ENCODE data around the gene C3. TPM values are rescaled to one million over a fixed set of nuclear protein-coding genes. Genes with fewer than 3 reads are reported as not detected.
"Not testable (repeated sequence)": the region's sequence is repeated elsewhere in the genome, so short reads cannot be mapped to it uniquely, and the experiment has no call there.

Gene C3
- total RNA-seq, 1 donor from 2014 or later = 486 TPM

DNA sequence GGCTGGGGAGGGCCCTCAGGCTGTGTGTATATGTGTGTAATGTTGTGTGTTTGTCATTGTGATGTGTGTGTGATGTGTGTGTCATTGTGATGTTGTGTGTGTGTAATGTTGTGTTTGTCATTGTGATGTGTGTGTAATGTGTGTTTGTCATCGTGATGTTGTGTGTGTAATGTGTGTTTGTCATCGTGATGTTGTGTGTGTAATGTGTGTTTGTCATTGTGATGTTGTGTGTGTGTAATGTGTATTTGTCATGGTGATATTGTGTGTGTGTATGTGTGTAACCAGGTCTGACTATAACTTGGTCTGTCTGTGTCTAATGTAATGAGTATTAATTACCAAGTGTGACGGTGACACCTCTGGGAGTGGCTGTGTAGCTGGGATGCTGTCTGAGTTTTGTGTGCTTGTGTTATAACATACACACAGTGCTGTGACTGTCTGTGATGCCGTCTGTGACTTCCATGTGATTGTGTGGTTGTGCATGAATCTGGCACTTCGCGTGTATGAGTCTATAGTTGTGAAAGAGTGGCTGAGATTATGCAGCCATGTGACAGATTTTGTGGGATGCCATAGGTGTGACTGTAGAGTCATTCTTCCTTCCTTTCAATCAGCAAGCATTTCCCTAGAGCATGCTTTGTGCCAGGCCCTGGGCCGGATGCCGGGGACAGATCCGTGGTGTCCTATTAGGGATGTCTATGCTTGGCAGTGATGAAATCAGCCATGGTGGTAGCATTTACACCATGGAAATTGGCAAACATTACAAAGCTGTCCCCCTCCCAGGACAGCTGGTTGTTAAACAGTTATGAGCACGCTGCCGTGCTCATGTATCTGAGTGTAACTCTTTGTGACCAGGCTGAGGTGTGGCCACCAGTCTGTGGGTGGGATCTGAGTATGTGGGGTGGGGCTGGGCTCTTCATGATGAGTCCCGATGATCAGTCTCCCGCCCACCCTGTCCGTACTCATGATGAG is 56.9 kb downstream of the C3 start:
- DNase-seq (ENCODE audit: low spot score) = no peak

DNA sequence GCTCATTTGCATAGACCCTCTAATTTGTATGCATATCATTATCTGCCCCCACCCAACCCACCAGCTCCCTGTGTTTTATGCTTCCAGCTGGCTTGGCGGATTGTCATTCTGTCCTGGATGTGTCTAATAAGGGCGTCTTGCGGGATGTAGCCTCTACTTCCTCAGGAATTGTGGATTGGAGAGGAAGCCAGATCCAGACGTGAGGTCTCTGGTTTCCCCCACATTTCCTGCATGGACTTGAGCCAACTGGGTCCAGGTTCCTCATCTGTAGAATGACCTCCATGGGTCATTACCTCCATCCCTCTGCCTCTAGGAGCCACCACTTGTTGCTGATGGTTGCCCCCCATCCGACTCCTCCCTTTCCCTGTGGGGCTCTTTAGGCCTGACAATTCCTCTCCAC is 57.7 kb downstream of the C3 start:
- no peak for DNase-seq (ENCODE audit: low spot score)

DNA sequence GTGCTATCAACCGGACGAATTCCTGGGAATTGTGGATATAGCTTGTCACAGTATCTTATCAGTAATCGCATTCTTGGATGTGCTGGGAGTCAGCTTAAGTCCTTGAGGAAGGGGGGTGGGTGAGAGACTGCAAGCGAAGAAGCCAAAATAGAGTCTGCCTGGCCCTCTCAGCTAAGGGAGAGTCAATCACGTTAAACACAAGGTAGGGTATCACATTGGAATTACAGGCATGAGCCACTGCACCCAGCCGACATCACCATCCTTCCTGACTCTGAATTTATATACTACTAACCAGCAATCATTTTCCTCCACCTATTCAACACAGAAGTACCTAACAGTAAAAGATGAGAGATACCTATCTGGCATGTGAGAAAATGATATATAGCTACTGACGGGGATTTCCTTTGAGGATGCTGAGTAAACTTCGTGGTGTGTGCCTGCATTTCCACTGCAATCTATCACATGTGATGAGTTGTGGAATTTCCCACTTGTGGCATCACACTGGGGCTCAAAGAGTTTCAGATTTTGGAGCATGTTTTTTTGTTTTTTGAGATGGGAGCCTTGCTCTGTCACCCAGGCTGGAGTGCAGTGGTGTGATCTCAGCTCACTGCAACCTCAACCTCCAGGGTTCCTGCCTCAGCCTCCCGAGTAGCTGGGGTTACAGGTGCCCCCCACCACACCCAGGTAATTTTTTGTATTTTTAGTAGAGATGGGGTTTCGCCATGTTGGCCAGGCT is 58.8 kb downstream of the C3 start:
- DNase-seq (ENCODE audit: low spot score) = not testable (repeated sequence)

DNA sequence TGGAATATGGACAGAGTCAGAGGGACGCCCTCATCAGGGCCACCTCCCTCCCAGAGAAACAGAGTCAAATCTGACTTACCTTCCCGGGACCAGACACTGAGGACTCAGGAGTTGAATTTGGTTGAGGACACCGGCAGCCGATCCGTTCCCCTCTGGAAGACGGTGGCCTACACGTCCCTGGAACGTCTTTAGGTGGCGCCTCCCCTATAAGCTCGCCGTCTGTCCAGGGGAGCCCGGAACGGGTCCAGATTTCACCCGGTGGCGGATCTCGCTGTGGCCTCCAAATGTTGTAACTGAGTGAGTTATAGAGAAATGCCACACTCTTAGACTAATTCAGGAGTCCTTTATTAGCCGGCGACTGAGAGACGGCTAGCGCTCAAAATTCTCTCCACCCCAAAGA is 59.5 kb downstream of the C3 start:
- no peak for DNase-seq (ENCODE audit: low spot score)

DNA sequence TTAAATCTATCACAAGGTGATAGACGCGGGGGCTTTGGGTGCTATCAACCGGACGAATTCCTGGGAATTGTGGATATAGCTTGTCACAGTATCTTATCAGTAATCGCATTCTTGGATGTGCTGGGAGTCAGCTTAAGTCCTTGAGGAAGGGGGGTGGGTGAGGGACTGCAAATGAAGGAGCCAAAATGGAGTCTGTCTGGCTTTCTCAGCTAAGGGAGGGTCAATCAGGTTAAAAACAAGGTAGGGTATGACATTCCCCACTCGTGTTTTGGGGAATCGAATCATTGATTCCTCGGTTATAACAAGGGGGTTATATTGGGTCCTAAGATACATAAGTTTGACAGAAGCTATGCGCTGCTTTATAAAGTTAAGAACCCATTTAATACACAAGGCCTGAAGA is 64.1 kb downstream of the C3 start:
- DNase-seq (ENCODE audit: low spot score) = not testable (repeated sequence)

DNA sequence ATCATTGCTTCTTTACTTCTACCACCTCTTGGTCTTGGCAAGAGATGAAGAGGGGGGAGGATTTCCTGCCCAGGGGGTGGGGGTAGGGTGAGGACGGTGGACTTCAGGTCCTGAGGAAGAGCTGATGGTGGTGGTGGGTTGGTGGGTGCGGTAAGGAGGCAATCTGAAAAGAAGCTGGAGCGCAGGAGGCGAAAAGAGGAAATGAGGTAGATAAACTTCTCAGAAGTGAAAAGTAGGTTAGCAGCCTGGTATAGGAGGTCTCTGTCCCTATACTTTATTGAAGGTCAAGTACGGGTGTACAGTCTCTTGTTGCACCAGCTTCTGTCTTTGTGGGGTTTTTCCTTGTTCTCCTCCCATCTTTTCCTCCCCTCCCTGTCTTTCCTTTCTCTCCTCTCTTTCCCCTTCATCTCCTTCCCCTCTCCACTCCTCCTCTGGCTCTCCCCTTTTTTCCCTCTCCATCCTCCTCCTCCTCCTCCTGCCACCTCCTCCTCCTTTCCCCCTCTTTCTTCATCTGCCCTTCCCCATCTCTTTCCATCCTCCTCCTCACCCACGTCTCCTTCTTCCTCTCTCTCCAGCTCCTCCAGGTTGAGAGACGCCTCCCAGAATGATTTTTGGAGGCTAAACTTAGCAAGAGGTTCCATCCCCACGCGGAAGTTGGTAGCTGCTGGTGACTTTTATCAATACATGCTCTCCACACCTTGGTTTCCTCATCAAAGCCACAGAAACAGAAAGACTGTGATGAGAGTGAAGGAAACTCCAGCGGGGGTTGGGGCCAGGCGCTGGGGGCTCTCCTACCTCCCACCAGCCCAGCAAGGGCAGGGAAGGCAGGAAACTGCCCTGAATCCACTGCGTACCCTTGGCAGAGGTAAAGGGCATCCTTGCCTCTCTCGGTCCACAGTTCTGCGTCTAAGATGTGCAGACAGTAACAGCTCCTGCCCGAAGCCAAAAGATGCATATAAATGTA is 65.8 kb downstream of the C3 start:
- no peak for DNase-seq (ENCODE audit: low spot score)

DNA sequence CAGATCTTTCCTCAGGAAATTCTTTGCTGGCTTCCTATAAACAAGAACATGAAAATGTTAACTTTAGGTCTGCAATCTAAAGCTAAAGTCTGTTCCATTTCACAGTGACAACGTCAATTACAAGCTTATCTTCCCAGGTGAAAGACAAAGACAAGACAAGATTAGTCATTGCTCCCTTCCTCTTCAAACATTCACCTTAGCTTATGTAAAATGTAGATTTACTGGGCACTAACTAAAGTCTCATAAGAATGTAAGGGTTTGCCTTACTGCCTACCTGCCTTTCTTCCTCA is 67.7 kb downstream of the C3 start:
- no peak for DNase-seq (ENCODE audit: low spot score)

DNA sequence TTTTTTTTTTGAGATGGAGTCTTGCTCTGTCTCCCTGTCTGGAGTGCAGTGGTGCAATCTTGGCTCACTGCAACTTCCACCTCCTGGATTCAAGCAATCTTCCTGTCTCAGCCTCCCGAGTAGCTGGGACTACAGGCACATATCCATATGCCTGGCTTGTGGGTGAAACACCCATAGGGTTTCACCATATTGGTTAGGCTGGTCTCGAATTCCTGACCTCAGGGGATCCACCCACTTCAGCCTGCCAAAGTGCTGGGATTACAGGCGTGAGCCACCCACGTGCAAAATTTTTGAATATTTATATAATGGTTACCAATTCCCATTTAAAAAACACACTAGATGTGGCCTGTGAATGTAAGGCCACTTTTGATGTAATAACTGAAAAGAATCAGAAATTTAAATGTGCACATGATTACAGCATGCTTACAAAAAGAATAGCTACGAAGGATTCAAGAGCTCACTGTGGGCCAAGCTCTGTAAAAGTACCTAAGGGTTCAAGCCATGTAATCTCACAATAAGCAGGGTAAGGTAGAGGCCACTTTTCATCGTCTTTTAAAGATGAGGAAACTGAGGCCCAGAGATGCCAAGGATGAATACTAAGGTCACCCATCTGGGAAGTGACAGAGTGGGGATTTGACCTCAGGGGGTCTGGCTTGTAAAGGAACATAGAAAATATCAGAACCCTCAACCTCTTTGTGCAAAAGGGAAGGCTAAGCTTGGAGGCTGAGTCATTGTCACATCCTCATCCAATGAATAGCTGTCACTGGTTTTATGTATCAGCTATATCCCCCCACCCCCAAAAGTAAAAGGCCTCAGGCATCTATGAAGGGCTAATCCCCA is 68.3 kb downstream of the C3 start:
- no peak for DNase-seq (ENCODE audit: low spot score)

DNA sequence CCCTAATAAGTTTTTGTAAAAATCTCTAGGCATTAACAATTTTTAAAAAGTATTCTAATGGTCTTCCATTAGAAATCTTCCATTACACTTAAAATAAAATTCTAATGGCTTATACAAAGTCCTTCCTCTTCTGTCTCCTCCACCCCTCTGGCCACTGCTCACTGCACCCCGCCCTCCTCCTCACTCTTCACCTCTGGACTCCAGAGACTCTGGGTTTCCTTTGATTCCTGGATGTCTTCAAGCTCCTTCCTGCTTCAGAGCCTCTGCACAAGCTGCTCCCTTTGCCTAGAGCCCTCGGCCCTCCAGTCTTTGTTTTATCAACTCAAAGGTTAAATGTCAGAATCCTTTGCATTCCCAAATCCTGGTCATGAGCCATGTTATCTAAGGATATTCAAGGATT is 71.3 kb downstream of the C3 start:
- DNase-seq (ENCODE audit: low spot score) = no peak

DNA sequence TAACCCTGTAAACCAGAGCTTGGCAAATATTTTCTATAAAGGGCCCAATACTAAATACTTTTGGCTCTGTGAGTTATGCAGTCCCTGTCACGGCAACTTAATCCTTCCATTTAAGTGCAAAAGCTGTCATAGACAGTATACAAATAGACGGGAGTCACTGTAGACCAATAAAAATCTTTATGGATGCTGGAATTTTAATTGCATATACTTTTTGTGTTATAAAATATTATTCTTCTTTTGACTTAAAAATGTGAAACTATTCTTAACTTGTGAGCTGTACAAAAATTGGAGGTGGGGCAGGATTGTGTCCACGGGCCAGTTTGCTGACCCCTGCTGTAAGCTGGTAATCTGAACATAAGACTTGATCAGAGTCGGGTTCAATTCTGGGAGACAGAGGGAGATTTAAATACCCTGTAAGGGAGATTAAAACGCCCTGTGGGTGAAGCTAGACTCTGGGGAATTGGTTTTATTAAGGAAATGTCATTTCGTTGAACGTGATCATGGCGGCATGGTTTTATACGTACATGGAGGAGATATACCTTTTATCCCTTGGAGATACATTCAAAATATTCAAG is 72.2 kb downstream of the C3 start:
- no peak for DNase-seq (ENCODE audit: low spot score)

DNA sequence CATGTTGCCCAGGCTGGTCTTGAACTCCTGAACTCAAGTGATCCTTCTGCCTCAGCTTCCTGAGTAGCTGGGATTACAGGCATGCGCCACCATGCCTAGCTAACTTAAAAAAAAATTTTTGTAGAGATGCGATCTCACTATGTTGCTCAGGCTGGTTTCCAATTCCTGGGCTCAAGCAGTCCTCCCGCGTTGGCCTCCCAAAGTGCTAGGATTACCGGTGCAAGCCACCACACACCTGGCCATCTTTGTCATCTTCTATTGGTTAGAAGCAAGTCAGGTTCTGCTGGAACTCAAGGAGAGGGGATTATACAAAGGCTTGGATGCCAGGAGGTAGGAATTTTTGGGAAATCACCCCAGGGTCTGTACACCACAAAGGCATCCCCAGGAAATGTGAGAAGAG is 75.7 kb downstream of the C3 start:
- no peak for DNase-seq (ENCODE audit: low spot score)

DNA sequence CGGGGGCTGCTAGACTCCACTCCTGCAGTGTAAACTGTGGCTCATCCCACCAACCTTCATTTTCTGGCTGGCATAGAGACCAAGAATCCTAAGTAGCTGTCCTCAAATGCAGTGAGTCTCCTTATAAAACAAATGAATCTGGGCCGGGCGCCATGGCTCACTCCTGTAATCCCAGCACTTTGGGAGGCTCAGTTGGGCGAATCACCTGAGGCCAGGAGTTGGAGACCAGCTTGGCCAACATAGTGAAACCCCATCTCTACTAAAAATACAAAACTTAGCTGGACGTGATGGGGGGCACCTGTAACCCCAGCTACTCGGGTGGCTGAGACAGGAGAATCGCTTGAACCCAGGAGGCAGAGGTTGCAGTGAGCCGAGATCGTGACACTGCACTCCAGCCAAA is 80.1 kb downstream of the C3 start:
- DNase-seq (ENCODE audit: low spot score) = not testable (repeated sequence)

DNA sequence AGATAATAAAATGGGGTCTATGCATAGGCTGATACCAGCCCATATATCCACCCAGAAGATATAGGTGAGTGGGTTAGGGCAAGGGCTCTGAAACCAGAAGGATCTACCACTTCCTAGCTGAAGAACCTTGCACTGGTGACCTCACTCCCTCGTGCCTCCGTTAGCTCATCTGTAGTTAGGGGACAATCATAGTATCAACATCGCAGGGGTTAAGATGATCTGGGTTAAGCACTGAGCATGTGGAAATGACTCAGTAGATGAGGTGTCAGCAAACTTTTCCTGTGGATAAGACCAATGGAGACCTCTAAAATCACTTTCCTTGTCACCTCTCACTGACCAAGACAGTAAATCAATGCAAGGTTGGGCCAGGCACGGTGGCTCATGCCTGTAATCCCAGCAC is 81.0 kb downstream of the C3 start:
- no peak for DNase-seq (ENCODE audit: low spot score)

DNA sequence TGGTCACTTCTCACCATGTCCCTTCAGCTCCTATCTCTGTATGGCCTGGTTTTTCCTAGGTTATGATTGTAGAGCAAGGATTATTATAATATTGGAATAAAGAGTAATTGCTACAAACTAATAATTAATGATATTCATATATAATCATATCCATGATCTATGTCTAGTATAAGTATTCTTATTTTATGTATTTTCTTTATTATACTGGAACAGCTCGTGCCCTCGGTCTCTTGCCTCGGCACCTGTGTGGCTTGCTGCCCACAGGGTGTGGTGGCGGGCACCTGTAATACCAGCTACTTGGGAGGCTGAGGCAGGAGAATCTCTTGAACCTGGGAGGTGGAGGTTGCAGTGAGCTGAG is 87.0 kb downstream of the C3 start:
- DNase-seq (ENCODE audit: low spot score) = not testable (repeated sequence)

DNA sequence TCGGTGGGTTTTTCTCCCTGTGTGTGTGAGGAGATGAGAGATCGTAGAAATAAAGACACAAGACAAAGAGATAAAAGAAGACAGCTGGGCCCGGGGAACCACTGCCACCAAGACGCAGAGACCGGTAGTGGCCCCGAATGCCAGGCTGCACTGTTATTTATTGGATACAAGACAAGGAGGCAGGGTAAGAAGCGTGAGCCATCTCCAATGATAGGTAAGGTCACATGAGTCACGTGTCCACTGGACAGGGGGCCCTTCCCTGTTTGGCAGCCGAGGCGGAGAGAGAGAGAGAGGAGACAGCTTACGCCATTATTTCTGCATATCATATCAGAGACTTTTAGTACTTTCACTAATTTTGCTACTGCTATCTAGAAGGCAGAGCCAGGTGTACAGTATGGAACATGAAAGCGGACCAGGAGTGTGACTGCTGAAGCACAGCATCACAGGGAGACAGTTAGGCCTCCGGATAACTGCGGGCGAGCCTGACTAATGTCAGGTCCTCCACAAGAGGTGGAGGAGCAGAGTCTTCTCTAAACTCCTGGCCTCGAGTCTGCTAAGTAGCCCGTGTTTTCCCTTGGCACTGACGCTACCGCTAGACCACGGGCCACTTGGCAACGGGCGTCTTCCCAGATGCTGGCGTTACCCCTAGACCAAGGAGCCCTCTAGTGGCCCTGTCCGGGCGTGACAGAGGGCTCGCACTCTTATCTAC is 87.5 kb downstream of the C3 start:
- DNase-seq (ENCODE audit: low spot score) = peak; percentile 74

DNA sequence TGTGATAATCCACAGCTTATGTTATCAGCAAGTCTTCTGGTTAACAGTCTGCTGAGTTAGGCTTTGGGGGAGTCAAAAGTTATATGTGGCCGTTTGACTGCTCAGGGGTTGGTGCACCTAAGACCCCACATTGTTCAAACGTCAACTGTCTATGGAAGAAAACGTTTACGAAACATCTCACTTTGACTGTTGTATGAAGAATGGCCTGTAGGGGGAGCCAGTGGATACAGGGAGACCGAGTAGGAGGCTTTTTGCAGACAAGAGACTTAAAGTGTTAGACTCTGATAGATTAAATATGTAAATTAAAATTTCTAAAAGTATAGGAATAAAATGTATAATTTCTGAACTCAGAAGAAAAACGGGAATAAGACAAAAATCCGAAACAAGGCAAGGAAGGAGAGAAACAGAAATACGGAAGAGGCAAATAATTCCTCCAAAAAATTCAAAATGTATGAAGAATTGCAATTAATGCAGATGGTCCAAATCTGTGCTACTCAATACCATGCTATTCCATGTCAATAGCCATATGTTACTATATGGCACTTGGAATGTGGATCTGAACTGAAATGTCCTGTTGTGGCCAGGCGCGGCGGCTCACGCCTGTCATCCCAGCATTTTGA is 88.3 kb downstream of the C3 start:
- peak; percentile 88 for DNase-seq (ENCODE audit: low spot score)

Data from mucosa of gallbladder (tissue), 1 donor.